NCI-H1694 treated with DMSO at 0.1 percent for 48 hours (cell line): ENCODE measurements around the gene AP2A2.

Experiments
- DNase-seq: peaks from one replicate; lab custom pipeline; 2025; lab: John Stamatoyannopoulos, UW

Gene AP2A2

GRCh38 chr11:924406-925157 lies 1.1 kb upstream of the AP2A2 start:
- peak; percentile 39 for DNase-seq

GRCh38 chr11:925158-925495 lies 543 bp upstream of the AP2A2 start:
- DNase-seq: no peak

GRCh38 chr11:926341-926916 lies 759 bp downstream of the AP2A2 start:
- DNase-seq: no peak

GRCh38 chr11:927871-928270 lies 2.2 kb downstream of the AP2A2 start:
- DNase-seq: no peak

GRCh38 chr11:928786-929185 lies 3.1 kb downstream of the AP2A2 start:
- no peak for DNase-seq

- DNase-seq: no peak
Measured at GRCh38 chr11:929405-929804, 3.7 kb downstream of the AP2A2 start.

- DNase-seq: no peak
Measured at GRCh38 chr11:931385-931784, 5.7 kb downstream of the AP2A2 start.

- DNase-seq: no peak
Measured at GRCh38 chr11:932435-932834, 6.8 kb downstream of the AP2A2 start.

GRCh38 chr11:933142-933851 lies 7.6 kb downstream of the AP2A2 start:
- DNase-seq: no peak

- DNase-seq: no peak
Measured at GRCh38 chr11:933936-934335, 8.3 kb downstream of the AP2A2 start.

GRCh38 chr11:934527-934926 lies 8.9 kb downstream of the AP2A2 start:
- no peak for DNase-seq

- DNase-seq: no peak
Measured at GRCh38 chr11:936199-936598, 10.5 kb downstream of the AP2A2 start.

- no peak for DNase-seq
Measured at GRCh38 chr11:937841-938261, 12.2 kb downstream of the AP2A2 start.

GRCh38 chr11:940496-941135 lies 14.9 kb downstream of the AP2A2 start:
- no peak for DNase-seq

GRCh38 chr11:942823-943222 lies 17.2 kb downstream of the AP2A2 start:
- DNase-seq: no peak

- DNase-seq: no peak
Measured at GRCh38 chr11:944711-945470, 19.2 kb downstream of the AP2A2 start.

GRCh38 chr11:945986-946385 lies 20.3 kb downstream of the AP2A2 start:
- no peak for DNase-seq

GRCh38 chr11:947744-948143 lies 22.1 kb downstream of the AP2A2 start:
- DNase-seq: no peak

- DNase-seq: no peak
Measured at GRCh38 chr11:951507-951906, 25.8 kb downstream of the AP2A2 start.

GRCh38 chr11:952406-953385 lies 27.0 kb downstream of the AP2A2 start:
- no peak for DNase-seq

- DNase-seq: no peak
Measured at GRCh38 chr11:953512-953911, 27.8 kb downstream of the AP2A2 start.
